K562 (cell line): ENCODE measurements around the gene RNF145. TPM values are rescaled to one million over a fixed set of nuclear protein-coding genes. Genes with fewer than 3 reads are reported as not detected.

Experiments used
- ATAC-seq: fragments of 200-7000 bp; cut with Tn5 transposase; 3 replicates; pipeline ENCODE4 v1.9.1; 2020; ENCODE audit warnings: moderate library complexity
- BruUV-seq: library from RNA; stranded (reverse); fragments of 400-500 nt; replicated peaks from 2 replicates; lab custom pipeline; 2021; lab: Mats Ljungman, UMichigan
- CTCF ChIA-PET: fragments of 300-600 bp; formaldehyde crosslinking; extraction: SDS; loops from one replicate; lab custom pipeline; 2021; ENCODE audit warnings: low intra/inter-chr PET ratio; lab: Yijun Ruan, JAX
- POLR2A ChIA-PET: fragments of 300-600, 350-650 bp; sonication (Branson Sonifier 250); formaldehyde crosslinking; extraction: SDS; loops from one replicate; lab custom pipeline; 2021; ENCODE audit warnings: antibody characterized with exemption, inconsistent platforms; lab: Yijun Ruan, JAX
- DNase-seq, 4 experiments: peaks; one replicate each; pipeline versions ENCODE4 v3.0.0 to v3.0.0-alpha.2; 2011 to 2018; ENCODE audit warnings: low spot score in 3 of 4, mixed read lengths in 3 of 4; ENCODE audit errors: extremely low read depth in 1 of 4
- FAIRE-seq: peaks from 2 replicates; lab custom pipeline; 2011; peaks lifted over from hg19 to GRCh38; lab: Jason Lieb, UNC
- H2AFZ ChIP-seq: 2 replicates; pipeline ENCODE4 v1.6.0; 2011; ENCODE audit warnings: low read depth, low read length, control low read depth, inconsistent platforms
- H3K27ac ChIP-seq: fragments of 200-600 bp; 3 replicates; pipeline ENCODE4 v1.8.0; 2011; ENCODE audit warnings: low read depth, mild to moderate bottlenecking, control low read depth, inconsistent platforms, low read length, moderate library complexity, mixed read lengths; ENCODE audit errors: extremely low read depth
- H3K27me3 ChIP-seq, 2 experiments: fragments of 300-600 bp in 1 of 2; 2 replicates in 1 of 2; 3 replicates in 1 of 2; pipeline versions ENCODE4 v1.6.0 to v1.8.0; 2011; ENCODE audit warnings: inconsistent platforms in 2 of 2, low read length in 2 of 2, mild to moderate bottlenecking in 1 of 2, mixed read lengths in 1 of 2, moderate library complexity in 1 of 2; ENCODE audit not compliant: control insufficient read depth in 2 of 2, insufficient read depth in 2 of 2
- H3K36me3 ChIP-seq: fragments of 300-600 bp; 3 replicates; pipeline ENCODE4 v1.8.0; 2011; ENCODE audit warnings: mild to moderate bottlenecking, low read length, inconsistent platforms; ENCODE audit not compliant: control insufficient read depth, insufficient read depth
- H3K4me1 ChIP-seq, 2 experiments: fragments of 200-600 bp in 1 of 2; replicated peaks in 1 of 2; 2 replicates in 1 of 2; 3 replicates in 1 of 2; pipeline versions ENCODE4 v1.5.1 to v1.8.0; 2011; ENCODE audit warnings: inconsistent platforms in 2 of 2, low read length in 2 of 2, mild to moderate bottlenecking in 1 of 2, mixed read lengths in 1 of 2, moderate library complexity in 1 of 2; ENCODE audit not compliant: control insufficient read depth in 2 of 2, insufficient read depth in 2 of 2
- H3K4me2 ChIP-seq: 2 replicates; pipeline ENCODE4 v1.6.1; 2011; ENCODE audit warnings: low read length, control low read depth, inconsistent platforms, mixed read lengths; ENCODE audit not compliant: insufficient read depth
- H3K4me3 ChIP-seq: fragments of 200-600 bp; sonication (generic), shearing (Covaris generic); 2 replicates; pipeline ENCODE4 v1.5.1; 2016; ENCODE audit warnings: control low read depth, inconsistent platforms
- H3K79me2 ChIP-seq: fragments of 200-600 bp; 3 replicates; pipeline ENCODE4 v1.8.0; 2011; ENCODE audit warnings: low read length, inconsistent platforms; ENCODE audit not compliant: control insufficient read depth, insufficient read depth
- H3K9ac ChIP-seq, 2 experiments: 2 replicates each; pipeline versions ENCODE4 v1.6.0 to v1.6.1; 2011; ENCODE audit warnings: low read depth in 2 of 2, low read length in 2 of 2, control low read depth in 1 of 2, inconsistent platforms in 1 of 2, mild to moderate bottlenecking in 1 of 2, mixed read lengths in 1 of 2; ENCODE audit not compliant: insufficient read depth in 1 of 2
- H3K9me1 ChIP-seq: one replicate; pipeline ENCODE4 v1.6.0; 2011; ENCODE audit warnings: inconsistent platforms, mild to moderate bottlenecking, low read length, moderate library complexity; ENCODE audit not compliant: control insufficient read depth, insufficient read depth
- H3K9me3 ChIP-seq: replicated peaks from 2 replicates; pipeline ENCODE4 v1.5.1; 2011; ENCODE audit warnings: low read depth, low read length, inconsistent platforms; ENCODE audit not compliant: control insufficient read depth, insufficient read depth
- H4K20me1 ChIP-seq: replicated peaks from 2 replicates; pipeline ENCODE4 v1.6.1; 2011; ENCODE audit warnings: low read length, inconsistent platforms, mixed read lengths; ENCODE audit not compliant: control insufficient read depth, insufficient read depth
- GATAD2A ChIP-seq: fragments of 450-650 bp; IDR thresholded peaks from 2 replicates; pipeline ENCODE4 v1.6.1; 2017
- MYC ChIP-seq, 2 experiments: fragments of 250-450 bp in 1 of 2; sonication (Bioruptor Pico) in 1 of 2; IDR thresholded peaks; 2 replicates each; pipeline versions ENCODE4 v1.5.1 to v1.6.1; 2012 to 2021; ENCODE audit warnings: low read depth in 2 of 2, borderline replicate concordance in 1 of 2, improper control_type of control experiment in 1 of 2, low read length in 1 of 2, mild to moderate bottlenecking in 1 of 2, moderate library complexity in 1 of 2
- PTTG1 ChIP-seq: fragments of 450-650 bp; IDR thresholded peaks from 2 replicates; pipeline ENCODE4 v1.6.1; 2016; ENCODE audit warnings: low read depth, mild to moderate bottlenecking, missing genetic modification characterization, missing compliant biosample characterization
- TCF7L2 ChIP-seq: fragments of 150-350 bp; IDR thresholded peaks from 2 replicates; pipeline ENCODE4 v1.6.1; 2016; ENCODE audit warnings: low read depth, mild to moderate bottlenecking, low read length, moderate library complexity
- ZBTB34 ChIP-seq: fragments of 250-450 bp; sonication (Bioruptor Pico); IDR thresholded peaks from 2 replicates; pipeline ENCODE4 v1.8.0; 2021; ENCODE audit warnings: mild to moderate bottlenecking, moderate library complexity
- ZFP30 ChIP-seq: fragments of 250-450 bp; sonication (Bioruptor Pico); IDR thresholded peaks from 2 replicates; pipeline ENCODE4 v1.8.0; 2022; ENCODE audit warnings: moderate library complexity, mild to moderate bottlenecking, inconsistent platforms, borderline replicate concordance
- ZNF316 ChIP-seq: fragments of 450-650 bp; IDR thresholded peaks from 2 replicates; pipeline ENCODE4 v1.6.1; 2016
- ZNF511 ChIP-seq: sonication (generic); formaldehyde crosslinking; IDR thresholded peaks from 2 replicates; pipeline ENCODE4 v1.8.0; 2022; ENCODE audit warnings: mild to moderate bottlenecking, missing genetic modification reagents
- ZNF699 ChIP-seq: fragments of 250-450 bp; sonication (Bioruptor Pico); IDR thresholded peaks from 2 replicates; pipeline ENCODE4 v1.8.0; 2021; ENCODE audit warnings: mild to moderate bottlenecking, moderate library complexity; ENCODE audit not compliant: insufficient replicate concordance
- WGBS: fragments of 100-300 bp; shearing (Covaris generic); methylation state at CpG from one replicate; pipeline ENCODE4 v1.1.6; 2016; ENCODE audit warnings: low coverage, mixed read lengths; ENCODE audit not compliant: insufficient coverage; ENCODE audit errors: missing lambda C conversion rate; 5-methylcytosine and 5-hydroxymethylcytosine counted together
- in situ Hi-C: fragments of 300-500 bp; cut with MboI; formaldehyde crosslinking; loops from 4 replicates; pipeline ENCODE4 v1.15.0; 2018; ENCODE audit warnings: inconsistent platforms, mixed read lengths
- intact Hi-C: fragments of 100-400 bp; cut with micrococcal nuclease; formaldehyde crosslinking; loops from 2 replicates; pipeline ENCODE4 v1.14.2; 2022
- polyA plus RNA-seq, 8 experiments: library from polyadenylated mRNA; depleted of rRNA in 4 of 8; stranded (reverse) in 5 of 8; unstranded in 3 of 8; fragments of >200 nt; fragmentation: Nextera tagmentation in 2 of 8; fragmentation: Illumina TruSeq in 1 of 8; extraction: Ambion mirVana in 2 of 8; extraction: Trizol in 1 of 8; gene quantifications; 2 replicates each; pipeline versions ENCODE4 v1.2.1 to v1.2.3, GENCODE V29; 2011 to 2014; ENCODE audit warnings: inconsistent platforms in 1 of 8, missing spikeins in 1 of 8
- total RNA-seq, 7 experiments: library from RNA; depleted of rRNA in 6 of 7; stranded (reverse); fragments of >200 nt in 6 of 7; fragmentation: Illumina TruSeq in 2 of 7; extraction: Trizol in 2 of 7; gene quantifications; 2 replicates each; pipeline versions ENCODE4 v1.2.1 to v1.2.3, GENCODE V29; 2011 to 2021; ENCODE audit warnings: low replicate concordance in 1 of 7

Gene RNF145
- total and polyA plus RNA-seq, 9 of the 15 experiments (the other 6 are each of a cell fraction or from before 2014, with no cell fraction given) = 13.6 to 40.7 (median 25.4) TPM

GRCh38 chr5:159184236-159184635 lies 25.1 kb downstream of the RNF145 start (continued):
- TF ChIP-seq ZFP30 (CRISPR knock-in tag) (no peak), GATAD2A (no peak), ZNF699 (CRISPR knock-in tag) (no peak), TCF7L2 (no peak), PTTG1 (tag) (no peak), ZBTB34 (CRISPR knock-in tag) (no peak), ZNF511 (CRISPR knock-in tag) (no peak)

- no peaks in the 10 kb centered on the region for H3K9me3 ChIP-seq
- peaks cover 59% of the 10 kb centered on the region for H3K36me3 ChIP-seq
- no peaks in the 10 kb centered on the region for H3K9me1 ChIP-seq
- H3K4me3 ChIP-seq = no peak overlapping the region
- no peaks in the 10 kb centered on the region for H4K20me1 ChIP-seq
- no peak overlapping the region for H3K9ac ChIP-seq
- H3K4me1 ChIP-seq = peaks cover 0 to 8% of the 10 kb centered on the region in 2 experiments; a peak in 3 of 5 replicates
- FAIRE-seq = no peak
- WGBS = 21% methylated on average over 1 of the region's 1 CpG
- intact Hi-C loops (no loop called here), in situ Hi-C loops (no loop called here)
- H3K4me2 ChIP-seq = no peak overlapping the region
- no peak for DNase-seq
- no TSS peak for BruUV-seq
- H3K79me2 ChIP-seq = peaks cover 66% of the 10 kb centered on the region
- CTCF ChIA-PET = no interaction called here
- H3K27me3 ChIP-seq = no peaks in the 10 kb centered on the region
- TF ChIP-seq MYC (IDR thresholded peaks at IDR 0.05; ENCODE audit: low read depth, low read length) (no peak), MYC (CRISPR knock-in tag; IDR thresholded peaks at IDR 0.05; ENCODE audit: borderline replicate concordance, low read depth) (no peak), ZNF316 (0 out of 2 replicates have a peak, but pooled peaks have one; percentile 25)
- H2AFZ ChIP-seq = no peak overlapping the region
- no peak overlapping the region for H3K27ac ChIP-seq
- no peak for ATAC-seq
- POLR2A ChIA-PET = no interaction called here
Measured at GRCh38 chr5:159183247-159183646, 26.1 kb downstream of the RNF145 start.
